ENCODE data around the gene CCN2. TPM values are rescaled to one million over a fixed set of nuclear protein-coding genes. Genes with fewer than 3 reads are reported as not detected.

CCN2 gene
- polyA plus RNA-seq, 1 of the 3 experiments (the other 2 are of a cell fraction): 709 TPM

DNA sequence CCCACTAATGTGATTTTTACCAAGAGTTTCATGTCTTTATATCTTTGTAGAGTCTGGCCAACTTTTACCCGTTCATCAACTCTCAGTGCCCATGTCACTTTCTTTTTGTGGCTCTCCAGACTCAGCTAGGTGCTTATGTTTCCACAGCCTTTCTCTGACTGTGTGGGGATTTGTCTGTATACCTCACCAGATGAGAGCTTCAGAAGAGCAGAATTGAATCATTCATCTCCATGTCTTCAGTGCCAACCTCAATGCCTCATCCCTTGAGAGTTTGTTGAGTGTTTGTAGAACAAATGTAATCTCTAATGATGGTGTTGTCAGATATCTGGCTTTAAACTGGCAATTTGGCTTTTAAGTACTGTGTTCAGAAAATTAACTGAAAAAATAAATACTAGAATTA lies 16.8 kb upstream of the CCN2 start:
- Histone ChIP-seq H3K9ac (no peak overlapping the region), H3K4me1 (ENCODE audit: control insufficient read depth in 1 of 2, insufficient read depth in 2 of 2, low read depth in 1 of 2, low read length in 1 of 2) (no peaks in the 10 kb centered on the region), H4K20me1 (ENCODE audit: insufficient read depth) (no peaks in the 10 kb centered on the region), H3K9me2 (no peaks in the 10 kb centered on the region), H3K4me2 (no peak overlapping the region), H3K27me3 (ENCODE audit: insufficient read depth) (no peaks in the 10 kb centered on the region), H3K9me3 (no peaks in the 10 kb centered on the region), H3K4me3 (ENCODE audit: low read depth in 2 of 2, low read length in 1 of 2) (no peak overlapping the region), H3K27ac (ENCODE audit: low read depth in 2 of 2, low read length in 1 of 2) (no peak overlapping the region), H3F3A (replicated peaks; ENCODE audit: insufficient read depth) (no peaks in the 10 kb centered on the region), H3K79me2 (ENCODE audit: insufficient read depth) (no peaks in the 10 kb centered on the region), H3K36me3 (replicated peaks in 1 of 2; ENCODE audit: control insufficient read depth in 1 of 2, insufficient read depth in 2 of 2, low read length in 1 of 2) (no peaks in the 10 kb centered on the region), H2AFZ (ENCODE audit: low read depth) (no peak overlapping the region)
- TF ChIP-seq JUND (IDR thresholded peaks at IDR 0.05): no peak
- TF ChIP-seq RCOR1 (IDR thresholded peaks at IDR 0.05; ENCODE audit: low read length): no peak
- WGBS (ENCODE audit: low lambda C conversion rate): 28% methylated on average over 1 of the region's 1 CpG
- ChIA-PET POLR2A (no interaction called here), CTCF (interaction anchor here (1.5 kb wide), 1 partner anchor 53 kb away, joined by 5 read pairs; no protein-coding TSS in a partner anchor)
- DNase-seq: no peak

DNA sequence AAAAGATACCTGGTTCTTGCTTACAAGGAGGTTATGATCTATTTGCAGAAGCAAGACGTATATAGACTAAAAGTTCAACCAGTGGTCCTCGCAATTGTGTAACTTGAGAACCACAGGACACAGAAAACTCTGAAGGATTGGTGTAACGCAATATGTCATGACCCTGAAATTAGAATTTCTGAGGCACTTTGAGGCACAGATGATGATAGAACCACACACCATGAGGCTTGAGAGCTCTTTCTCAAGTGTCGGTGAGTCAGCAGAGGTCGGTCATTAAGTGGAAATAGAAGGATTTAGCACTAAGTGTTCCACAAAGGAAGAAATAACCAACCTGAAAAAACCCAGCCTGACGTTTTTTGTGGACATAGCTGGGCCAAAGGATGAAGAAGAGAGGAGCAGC lies 15.3 kb upstream of the CCN2 start:
- ChIA-PET POLR2A (no interaction called here), CTCF (no interaction called here)
- no peak overlapping the region for H3K27ac ChIP-seq (ENCODE audit: low read depth in 2 of 2, low read length in 1 of 2)
- H4K20me1 ChIP-seq (ENCODE audit: insufficient read depth): no peaks in the 10 kb centered on the region
- H2AFZ ChIP-seq (ENCODE audit: low read depth): no peak overlapping the region; the same call in 1 of the 2 replicates
- no peaks in the 10 kb centered on the region for H3K27me3 ChIP-seq (ENCODE audit: insufficient read depth)
- H3K9me3 ChIP-seq: no peaks in the 10 kb centered on the region
- TF ChIP-seq JUND (IDR thresholded peaks at IDR 0.05) (no peak), PBX3 (IDR thresholded peaks at IDR 0.05) (no peak), TEAD4 (IDR thresholded peaks at IDR 0.05; ENCODE audit: borderline replicate concordance, insufficient read depth) (no peak), NFIC (IDR thresholded peaks at IDR 0.05; ENCODE audit: borderline replicate concordance) (no peak), IRF3 (IDR thresholded peaks at IDR 0.05; ENCODE audit: low read depth, low read length) (no peak), FOSL2 (IDR thresholded peaks at IDR 0.05; ENCODE audit: borderline replicate concordance, low read depth) (no peak), RAD21 (IDR thresholded peaks at IDR 0.05; ENCODE audit: low read length) (no peak), EZH2phosphoT487 (IDR thresholded peaks at IDR 0.05; ENCODE audit: borderline replicate concordance, low read depth) (no peak), POLR2AphosphoS5 (IDR thresholded peaks at IDR 0.05; ENCODE audit: low read depth, low read length) (no peak), SMC3 (IDR thresholded peaks at IDR 0.05; ENCODE audit: low read depth, low read length) (no peak), RCOR1 (IDR thresholded peaks at IDR 0.05; ENCODE audit: low read length) (no peak), RXRA (IDR thresholded peaks at IDR 0.05; ENCODE audit: borderline replicate concordance, low read depth) (no peak), MXI1 (IDR thresholded peaks at IDR 0.05; ENCODE audit: low read depth, low read length) (no peak)
- TF ChIP-seq, protein P1, sequence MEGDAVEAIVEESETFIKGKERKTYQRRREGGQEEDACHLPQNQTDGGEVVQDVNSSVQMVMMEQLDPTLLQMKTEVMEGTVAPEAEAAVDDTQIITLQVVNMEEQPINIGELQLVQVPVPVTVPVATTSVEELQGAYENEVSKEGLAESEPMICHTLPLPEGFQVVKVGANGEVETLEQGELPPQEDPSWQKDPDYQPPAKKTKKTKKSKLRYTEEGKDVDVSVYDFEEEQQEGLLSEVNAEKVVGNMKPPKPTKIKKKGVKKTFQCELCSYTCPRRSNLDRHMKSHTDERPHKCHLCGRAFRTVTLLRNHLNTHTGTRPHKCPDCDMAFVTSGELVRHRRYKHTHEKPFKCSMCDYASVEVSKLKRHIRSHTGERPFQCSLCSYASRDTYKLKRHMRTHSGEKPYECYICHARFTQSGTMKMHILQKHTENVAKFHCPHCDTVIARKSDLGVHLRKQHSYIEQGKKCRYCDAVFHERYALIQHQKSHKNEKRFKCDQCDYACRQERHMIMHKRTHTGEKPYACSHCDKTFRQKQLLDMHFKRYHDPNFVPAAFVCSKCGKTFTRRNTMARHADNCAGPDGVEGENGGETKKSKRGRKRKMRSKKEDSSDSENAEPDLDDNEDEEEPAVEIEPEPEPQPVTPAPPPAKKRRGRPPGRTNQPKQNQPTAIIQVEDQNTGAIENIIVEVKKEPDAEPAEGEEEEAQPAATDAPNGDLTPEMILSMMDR (IDR thresholded peaks at IDR 0.05): no peak
- H3K4me1 ChIP-seq (ENCODE audit: control insufficient read depth in 1 of 2, insufficient read depth in 2 of 2, low read depth in 1 of 2, low read length in 1 of 2): no peaks in the 10 kb centered on the region
- H3K36me3 ChIP-seq (replicated peaks in 1 of 2; ENCODE audit: control insufficient read depth in 1 of 2, insufficient read depth in 2 of 2, low read length in 1 of 2): no peaks in the 10 kb centered on the region
- no peak overlapping the region for H3K4me2 ChIP-seq
- H3K79me2 ChIP-seq (ENCODE audit: insufficient read depth): no peaks in the 10 kb centered on the region
- H3K4me3 ChIP-seq (ENCODE audit: low read depth in 2 of 2, low read length in 1 of 2): no peak overlapping the region
- 45% methylated on average over 6 of the region's 6 CpGs for WGBS (ENCODE audit: low lambda C conversion rate)
- no peaks in the 10 kb centered on the region for H3F3A ChIP-seq (replicated peaks; ENCODE audit: insufficient read depth)
- H3K9me2 ChIP-seq: no peaks in the 10 kb centered on the region
- no peak for DNase-seq
- H3K9ac ChIP-seq: no peak overlapping the region

Data from SK-N-SH (cell line).